ENCODE data around the gene GPRC6A.

GRCh38 chr6:116812051-116812650, 16.7 kb downstream of the GPRC6A start:
- no peak for TF ChIP-seq PRDM4 (tag by site-specific recombination; IDR thresholded peaks at IDR 0.05)
- no peak for TF ChIP-seq ZNF785 (tag by site-specific recombination; IDR thresholded peaks at IDR 0.05)
- TF ChIP-seq RBAK (tag by site-specific recombination; IDR thresholded peaks at IDR 0.05): no peak
- no peak for TF ChIP-seq ZNF223 (tag by site-specific recombination; IDR thresholded peaks at IDR 0.05)
- no peak for TF ChIP-seq ZNF510 (tag by site-specific recombination; IDR thresholded peaks at IDR 0.05; ENCODE audit: insufficient replicate concordance)
- no peak for TF ChIP-seq ZNF121 (tag by site-specific recombination; IDR thresholded peaks at IDR 0.05)
- TF ChIP-seq ZNF768 (tag by site-specific recombination; IDR thresholded peaks at IDR 0.05): no peak
- no peak for TF ChIP-seq ZNF174 (tag by site-specific recombination; IDR thresholded peaks at IDR 0.05)
- no peak for TF ChIP-seq ZNF423 (tag by site-specific recombination; IDR thresholded peaks at IDR 0.05)
- TF ChIP-seq, protein P1, sequence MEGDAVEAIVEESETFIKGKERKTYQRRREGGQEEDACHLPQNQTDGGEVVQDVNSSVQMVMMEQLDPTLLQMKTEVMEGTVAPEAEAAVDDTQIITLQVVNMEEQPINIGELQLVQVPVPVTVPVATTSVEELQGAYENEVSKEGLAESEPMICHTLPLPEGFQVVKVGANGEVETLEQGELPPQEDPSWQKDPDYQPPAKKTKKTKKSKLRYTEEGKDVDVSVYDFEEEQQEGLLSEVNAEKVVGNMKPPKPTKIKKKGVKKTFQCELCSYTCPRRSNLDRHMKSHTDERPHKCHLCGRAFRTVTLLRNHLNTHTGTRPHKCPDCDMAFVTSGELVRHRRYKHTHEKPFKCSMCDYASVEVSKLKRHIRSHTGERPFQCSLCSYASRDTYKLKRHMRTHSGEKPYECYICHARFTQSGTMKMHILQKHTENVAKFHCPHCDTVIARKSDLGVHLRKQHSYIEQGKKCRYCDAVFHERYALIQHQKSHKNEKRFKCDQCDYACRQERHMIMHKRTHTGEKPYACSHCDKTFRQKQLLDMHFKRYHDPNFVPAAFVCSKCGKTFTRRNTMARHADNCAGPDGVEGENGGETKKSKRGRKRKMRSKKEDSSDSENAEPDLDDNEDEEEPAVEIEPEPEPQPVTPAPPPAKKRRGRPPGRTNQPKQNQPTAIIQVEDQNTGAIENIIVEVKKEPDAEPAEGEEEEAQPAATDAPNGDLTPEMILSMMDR (tag by site-specific recombination; IDR thresholded peaks at IDR 0.05): no peak
- TF ChIP-seq ZNF274 (IDR thresholded peaks at IDR 0.05; ENCODE audit: low read length): no peak
- no peak for TF ChIP-seq ZNF274 (tag by site-specific recombination; IDR thresholded peaks at IDR 0.05; ENCODE audit: borderline replicate concordance)
- no peak for TF ChIP-seq ZNF132 (tag by site-specific recombination; IDR thresholded peaks at IDR 0.05; ENCODE audit: borderline replicate concordance)
- no peak for TF ChIP-seq GLI4 (tag by site-specific recombination; IDR thresholded peaks at IDR 0.05)

Data from HEK293 (cell line).